Osteocyte (in vitro differentiated cells): ENCODE results near the gene GATAD2B. TPM values are rescaled to one million over a fixed set of nuclear protein-coding genes. Genes with fewer than 3 reads are reported as not detected.
"Not testable (repeated sequence)": the region's sequence is repeated elsewhere in the genome, so short reads cannot be mapped to it uniquely, and the experiment has no call there.

Experiments
- DNase-seq: peaks from one replicate; pipeline ENCODE4 v3.0.0; 2021; ENCODE audit warnings: mixed read lengths; ENCODE audit not compliant: unreplicated experiment; ENCODE audit errors: extremely low spot score
- H3K27ac Mint-ChIP-seq: one replicate; pipeline ENCODE4 v1.8.0; 2021; ENCODE audit warnings: mild to moderate bottlenecking, mixed read lengths; ENCODE audit not compliant: unreplicated experiment
- H3K27me3 Mint-ChIP-seq: one replicate; pipeline ENCODE4 v1.8.0; 2021; ENCODE audit warnings: mixed read lengths; ENCODE audit not compliant: unreplicated experiment
- H3K36me3 Mint-ChIP-seq: one replicate; pipeline ENCODE4 v1.8.0; 2021; ENCODE audit warnings: mixed read lengths; ENCODE audit not compliant: unreplicated experiment
- H3K4me1 Mint-ChIP-seq: one replicate; pipeline ENCODE4 v1.8.0; 2021; ENCODE audit warnings: mixed read lengths; ENCODE audit not compliant: unreplicated experiment
- H3K4me3 Mint-ChIP-seq: one replicate; pipeline ENCODE4 v1.8.0; 2021; ENCODE audit warnings: mild to moderate bottlenecking, moderate library complexity, mixed read lengths; ENCODE audit not compliant: unreplicated experiment
- H3K9me3 Mint-ChIP-seq: one replicate; pipeline ENCODE4 v1.8.0; 2021; ENCODE audit warnings: mixed read lengths; ENCODE audit not compliant: unreplicated experiment
- CTCF ChIP-seq: fragments of 200-600 bp; sonication (generic); IDR thresholded peaks from 2 replicates; pipeline ENCODE4 v1.5.0; 2021; ENCODE audit warnings: antibody characterized with exemption, mild to moderate bottlenecking, moderate library complexity
- total RNA-seq: library from RNA; stranded (reverse); gene quantifications from 2 replicates; pipeline ENCODE4 v1.2.1, GENCODE V29; 2021

GATAD2B gene
- total RNA-seq, 1 donor from 2014 or later = 66.7 TPM

DNA sequence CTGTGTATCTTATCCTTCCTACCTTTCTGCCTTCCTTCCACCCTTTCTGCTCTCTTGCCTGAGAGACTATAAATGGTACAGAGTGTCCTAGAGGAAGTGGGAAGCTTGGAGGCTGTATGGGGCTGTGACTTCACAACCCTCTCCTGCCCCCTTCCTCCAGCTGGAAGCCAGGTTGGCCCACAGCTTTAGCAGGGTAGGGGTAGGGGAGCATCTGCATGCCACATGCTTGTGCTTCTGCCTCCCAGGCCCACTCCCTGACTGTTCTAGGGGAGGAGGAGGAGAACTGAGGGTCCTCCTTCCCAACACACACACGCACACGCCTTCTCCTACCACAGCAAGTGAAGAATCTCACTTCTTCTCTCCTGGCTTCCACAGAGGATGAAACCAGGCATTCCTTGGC is 151.5 kb downstream of the GATAD2B start:
- no peak for TF ChIP-seq CTCF
- Mint-ChIP-seq H3K9me3 (no peaks in the 10 kb centered on the region), H3K27ac (no peak overlapping the region), H3K36me3 (peaks cover 30% of the 10 kb centered on the region), H3K4me1 (peaks cover 15% of the 10 kb centered on the region), H3K27me3 (no peaks in the 10 kb centered on the region), H3K4me3 (no peak overlapping the region)
- no peak for DNase-seq

DNA sequence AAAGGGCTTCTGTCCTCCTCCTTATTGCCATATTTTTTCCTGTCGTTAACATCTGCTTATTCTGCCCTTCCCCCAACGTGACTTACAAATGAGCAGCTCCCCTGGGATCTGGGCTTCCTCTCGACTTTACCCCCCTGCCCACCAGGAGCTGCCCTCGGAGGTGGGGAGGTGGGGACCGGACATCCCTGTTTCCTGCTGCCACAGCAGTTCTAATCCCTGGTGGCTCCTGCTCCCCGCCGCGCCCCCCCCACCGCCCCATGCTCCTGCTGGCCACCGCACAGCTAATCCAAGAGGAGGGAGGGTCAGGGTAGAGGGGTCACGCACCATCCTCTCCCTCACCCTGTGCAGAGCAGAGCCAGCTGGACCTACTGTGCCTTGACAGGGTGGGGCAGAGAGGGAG is 152.0 kb downstream of the GATAD2B start:
- no peak overlapping the region for H3K4me3 Mint-ChIP-seq
- H3K27ac Mint-ChIP-seq = no peak overlapping the region
- peaks cover 15% of the 10 kb centered on the region for H3K4me1 Mint-ChIP-seq
- no peak for TF ChIP-seq CTCF
- no peaks in the 10 kb centered on the region for H3K9me3 Mint-ChIP-seq
- H3K36me3 Mint-ChIP-seq = peaks cover 30% of the 10 kb centered on the region
- H3K27me3 Mint-ChIP-seq = no peaks in the 10 kb centered on the region
- no peak for DNase-seq

- no peak overlapping the region for H3K4me3 Mint-ChIP-seq
- H3K9me3 Mint-ChIP-seq = no peaks in the 10 kb centered on the region
- peaks cover 6% of the 10 kb centered on the region for H3K4me1 Mint-ChIP-seq
- TF ChIP-seq CTCF = no peak
- no peak overlapping the region for H3K27ac Mint-ChIP-seq
- H3K27me3 Mint-ChIP-seq = no peaks in the 10 kb centered on the region
- H3K36me3 Mint-ChIP-seq = peaks cover 38% of the 10 kb centered on the region
- no peak for DNase-seq
These were observed 153.6 kb downstream of the GATAD2B start for GRCh38 chr1:153769221-153769620.

GRCh38 chr1:153768316-153769181 is 154.2 kb downstream of the GATAD2B start:
- H3K27ac Mint-ChIP-seq = no peak overlapping the region
- H3K36me3 Mint-ChIP-seq = peaks cover 38% of the 10 kb centered on the region
- no peaks in the 10 kb centered on the region for H3K27me3 Mint-ChIP-seq
- TF ChIP-seq CTCF = no peak
- H3K4me1 Mint-ChIP-seq = peaks cover 2% of the 10 kb centered on the region
- DNase-seq = no peak
- H3K9me3 Mint-ChIP-seq = no peaks in the 10 kb centered on the region
- no peak overlapping the region for H3K4me3 Mint-ChIP-seq

DNA sequence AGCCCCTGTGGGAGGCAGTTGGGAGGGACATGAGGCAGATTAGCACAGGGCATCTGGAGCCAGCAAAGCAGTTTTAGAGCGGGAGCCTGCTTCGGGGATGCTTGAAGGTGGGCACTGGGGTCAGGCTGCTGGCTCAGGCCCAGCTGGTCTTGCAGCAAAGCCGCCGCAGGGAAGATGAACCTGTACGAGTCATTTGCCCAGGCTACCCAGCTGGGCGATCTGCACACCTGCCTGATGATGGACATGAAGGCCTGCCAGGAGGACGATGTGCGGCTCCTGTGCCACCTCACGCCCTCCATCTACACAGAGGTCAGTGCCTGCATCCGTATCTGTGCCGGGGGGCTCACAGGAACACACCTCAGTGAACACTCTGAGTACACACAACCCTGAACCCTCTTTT is 155.3 kb downstream of the GATAD2B start:
- no peak for TF ChIP-seq CTCF
- Mint-ChIP-seq H3K36me3 (peaks cover 45% of the 10 kb centered on the region), H3K4me1 (peaks cover 2% of the 10 kb centered on the region), H3K9me3 (no peaks in the 10 kb centered on the region), H3K27ac (no peak overlapping the region), H3K27me3 (no peaks in the 10 kb centered on the region), H3K4me3 (no peak overlapping the region)
- no peak for DNase-seq

DNA sequence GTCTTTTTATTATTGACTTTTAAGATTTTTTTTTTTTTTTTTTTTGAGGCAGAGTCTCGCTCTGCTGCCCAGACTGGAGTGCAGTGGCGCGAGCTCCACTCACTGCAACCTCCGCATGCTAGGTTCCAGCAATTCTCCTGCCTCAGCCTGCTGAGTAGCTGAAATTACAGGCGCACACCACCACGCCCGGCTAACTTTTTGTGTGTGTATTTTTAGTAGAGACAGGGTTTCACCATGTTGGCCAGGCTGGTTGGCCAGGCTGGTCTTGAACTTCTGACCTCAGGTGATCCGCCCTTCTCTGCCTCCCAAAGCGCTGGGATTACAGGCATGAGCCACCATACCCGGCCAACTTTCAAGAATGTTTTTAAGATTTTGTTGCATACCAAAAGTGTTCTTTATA is 156.1 kb downstream of the GATAD2B start:
- H3K4me3 Mint-ChIP-seq, H3K9me3 Mint-ChIP-seq, H3K27ac Mint-ChIP-seq, DNase-seq, H3K27me3 Mint-ChIP-seq, H3K4me1 Mint-ChIP-seq: not testable (repeated sequence)
- peaks cover 48% of the 10 kb centered on the region for H3K36me3 Mint-ChIP-seq
